ENCODE results near the gene PIAS4. TPM values are rescaled to one million over a fixed set of nuclear protein-coding genes. Genes with fewer than 3 reads are reported as not detected.

PIAS4 gene, protein sequence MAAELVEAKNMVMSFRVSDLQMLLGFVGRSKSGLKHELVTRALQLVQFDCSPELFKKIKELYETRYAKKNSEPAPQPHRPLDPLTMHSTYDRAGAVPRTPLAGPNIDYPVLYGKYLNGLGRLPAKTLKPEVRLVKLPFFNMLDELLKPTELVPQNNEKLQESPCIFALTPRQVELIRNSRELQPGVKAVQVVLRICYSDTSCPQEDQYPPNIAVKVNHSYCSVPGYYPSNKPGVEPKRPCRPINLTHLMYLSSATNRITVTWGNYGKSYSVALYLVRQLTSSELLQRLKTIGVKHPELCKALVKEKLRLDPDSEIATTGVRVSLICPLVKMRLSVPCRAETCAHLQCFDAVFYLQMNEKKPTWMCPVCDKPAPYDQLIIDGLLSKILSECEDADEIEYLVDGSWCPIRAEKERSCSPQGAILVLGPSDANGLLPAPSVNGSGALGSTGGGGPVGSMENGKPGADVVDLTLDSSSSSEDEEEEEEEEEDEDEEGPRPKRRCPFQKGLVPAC
- total RNA-seq, result 18.7 and 19.7 TPM in 2 replicates

DNA sequence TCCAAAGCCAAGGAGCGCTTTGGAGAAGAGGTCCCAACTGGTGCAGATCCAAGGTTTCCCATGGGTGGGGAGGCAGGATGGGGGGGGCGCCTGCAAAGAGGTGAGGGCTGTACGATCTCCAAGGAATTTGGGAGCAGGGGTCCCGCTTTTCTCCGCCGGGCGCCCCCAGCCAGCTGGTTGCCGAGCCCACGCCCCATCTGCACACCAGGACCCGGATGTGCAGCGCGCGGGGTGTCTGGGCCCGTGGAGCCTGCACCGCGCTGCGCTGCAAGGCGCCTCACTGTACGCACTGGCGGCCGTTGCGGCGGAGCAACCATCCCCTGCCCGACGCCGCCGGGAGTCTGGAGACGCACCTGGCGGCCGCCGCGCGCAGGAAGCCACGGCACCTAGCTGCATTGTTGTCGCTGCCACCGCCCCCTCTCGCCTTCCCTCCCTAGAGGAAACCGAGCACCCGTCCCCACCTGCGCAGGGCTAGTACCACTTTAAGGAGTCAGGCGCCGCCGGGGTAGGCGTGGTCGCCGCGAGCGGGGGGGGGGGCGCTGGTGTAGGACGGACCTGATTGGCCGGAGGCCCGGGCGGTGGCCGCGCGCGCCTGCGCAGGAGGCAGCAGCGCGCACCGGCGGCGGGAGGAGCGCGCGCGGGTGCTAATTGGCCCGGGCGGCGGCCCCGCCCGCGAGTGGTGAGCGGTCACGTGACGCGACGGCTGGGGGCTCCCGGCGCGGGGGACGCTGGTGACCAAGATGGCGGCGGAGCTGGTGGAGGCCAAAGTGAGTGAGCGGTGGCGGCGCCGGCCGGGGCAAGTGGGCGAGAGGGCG is at the start of gene PIAS4:
TSS of gene PIAS4 (plus strand) at position 716 of the 815 bp plus-strand sequence. CDS start at position 741, 25 bp downstream.

DNA sequence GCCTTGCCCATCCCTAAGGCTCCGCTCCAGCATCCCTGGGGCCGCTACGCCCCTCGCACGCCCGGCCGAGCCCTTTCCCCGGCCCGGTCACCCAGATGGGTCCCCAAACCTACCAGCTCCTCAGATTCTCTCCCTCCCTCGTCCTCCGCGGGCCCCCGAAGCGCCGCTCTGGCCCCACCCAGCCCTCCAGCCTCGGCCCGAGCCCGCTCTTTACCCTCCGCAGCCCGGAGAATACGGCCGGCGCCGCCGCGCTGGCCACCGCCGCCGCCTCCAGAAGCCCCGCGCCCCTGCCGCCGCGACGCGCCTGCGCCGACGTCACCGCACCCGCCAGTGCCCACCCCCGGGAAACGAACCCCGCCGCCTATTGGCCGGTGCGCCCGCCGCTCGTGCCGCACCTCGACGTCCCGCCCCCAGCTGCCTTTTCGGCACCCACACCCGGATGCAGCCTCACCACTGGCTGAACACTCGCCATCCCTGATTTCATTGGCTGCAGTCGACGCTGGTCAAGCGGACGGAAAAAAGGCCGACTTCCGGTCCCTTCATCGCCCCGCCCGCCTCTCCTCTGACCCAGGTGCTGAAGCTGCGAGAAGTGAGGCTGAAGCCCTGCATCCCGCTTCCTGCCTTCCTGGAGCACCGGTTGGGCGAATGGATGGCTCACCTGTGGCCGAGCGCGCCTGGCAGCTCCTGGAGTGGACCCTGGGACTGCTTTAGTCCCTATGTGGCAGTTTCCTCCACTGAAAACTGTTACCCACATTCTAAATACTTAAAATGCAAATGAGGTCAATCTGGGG is 36.5 kb upstream of the PIAS4 start, which contains the start of gene DAPK3:
TSS of gene DAPK3 (minus strand) at position 292 of the 791 bp plus-strand sequence. CDS start 1,364 bp downstream, outside the sequence.

DNA sequence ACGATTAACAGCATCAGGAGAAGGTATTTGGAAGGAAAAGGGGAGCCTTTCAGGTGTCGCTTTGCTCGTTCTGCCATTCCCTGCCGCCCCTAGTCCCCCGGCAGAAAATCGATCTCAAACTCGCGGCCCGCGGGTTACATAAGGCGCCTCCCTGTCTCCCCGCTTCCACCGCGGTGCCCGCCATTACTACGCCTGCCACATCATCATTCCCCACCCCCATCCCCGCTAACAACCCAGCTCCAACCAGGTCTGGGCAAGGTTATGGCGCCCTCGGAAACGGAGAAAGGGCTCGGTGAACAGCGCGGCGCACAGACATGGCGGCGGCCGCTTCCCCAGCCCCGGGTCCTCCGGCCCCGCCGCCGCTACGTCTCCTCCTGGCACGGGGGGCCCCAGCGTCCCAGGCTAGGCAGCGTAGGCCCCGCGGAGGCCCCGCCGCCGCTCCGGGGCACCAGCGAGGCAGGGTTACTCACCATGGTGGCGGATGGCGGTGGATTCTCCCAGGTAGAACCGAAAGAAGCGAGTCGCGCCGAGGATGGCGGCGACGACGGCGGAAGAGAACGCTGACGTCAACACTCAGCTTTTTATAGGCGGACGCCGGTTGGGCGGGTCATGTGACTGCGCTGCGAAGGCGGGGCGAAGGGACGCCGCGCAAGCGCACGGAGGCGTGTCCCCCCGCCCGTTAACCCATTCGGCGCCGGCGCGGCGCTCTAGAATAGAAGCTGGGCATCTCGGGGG is 22.5 kb upstream of the PIAS4 start, which contains the start of gene EEF2:
TSS of gene EEF2 (minus strand) at position 556 of the 735 bp plus-strand sequence. CDS start at position 473, 83 bp downstream.

DNA sequence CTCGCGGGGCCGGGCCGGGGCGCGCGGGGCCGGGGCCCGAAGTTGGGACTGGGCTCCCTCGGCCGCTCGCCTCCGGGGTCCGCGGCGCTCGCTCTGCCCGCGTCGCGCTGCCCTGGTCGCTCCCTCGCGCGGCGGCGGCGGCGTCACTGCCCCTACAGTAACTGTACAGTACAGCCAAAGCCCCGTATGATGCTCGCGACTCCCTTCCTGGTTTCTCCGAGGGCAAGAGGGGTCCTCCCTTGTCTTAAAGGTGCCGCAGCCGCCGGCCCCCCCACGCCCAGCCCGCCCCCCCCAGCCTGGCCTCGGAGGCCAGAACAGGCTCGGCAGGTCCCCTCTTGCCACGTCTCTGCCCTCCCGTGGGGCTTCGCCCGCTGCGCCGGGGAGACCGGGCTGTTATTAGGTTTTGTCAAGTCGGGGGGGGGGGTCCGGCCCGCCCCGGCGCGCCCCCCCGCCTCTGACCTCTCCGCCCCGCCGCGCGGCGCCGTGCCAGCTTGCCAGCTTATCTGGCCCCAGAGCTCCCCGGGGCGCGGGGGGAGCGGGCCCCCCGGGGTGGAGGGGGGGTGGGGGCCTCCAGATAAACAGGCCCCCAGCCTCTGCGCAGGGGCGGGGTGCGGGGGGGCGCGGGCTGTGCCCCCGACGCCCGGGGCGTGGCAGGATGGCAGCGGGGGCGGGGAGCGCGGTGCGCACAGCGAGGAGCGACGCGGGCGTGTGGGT is 59.3 kb downstream of the PIAS4 start, which contains the start of gene ZBTB7A:
TSS of gene ZBTB7A (minus strand) at position 218 of the 714 bp plus-strand sequence. CDS start 11,667 bp downstream, outside the sequence.

Other genes with a start within 250 kb of the PIAS4 start
- gene APBA3, start 246.0 kb upstream of the PIAS4 start, total RNA-seq, result 15.5 and 16.0 TPM in 2 replicates
- 56.5 and 77.3 TPM in 2 replicates for gene MRPL54, start 245.1 kb upstream of the PIAS4 start, total RNA-seq
- not detected in 2 replicates for gene RAX2, start 235.5 kb upstream of the PIAS4 start, total RNA-seq
- not detected in 2 replicates for gene MATK, start 221.4 kb upstream of the PIAS4 start, total RNA-seq
- gene ZFR2, start 138.7 kb upstream of the PIAS4 start, total RNA-seq, result not detected in 2 replicates
- not detected in 2 replicates for gene ATCAY, start 127.1 kb upstream of the PIAS4 start, total RNA-seq
- not detected in 2 replicates for gene NMRK2, start 74.7 kb upstream of the PIAS4 start, total RNA-seq
- gene DAPK3, start 36.6 kb upstream of the PIAS4 start, total RNA-seq, result 47.8 and 74.7 TPM in 2 replicates
- 1,979 and 2,783 TPM in 2 replicates for gene EEF2, start 22.3 kb upstream of the PIAS4 start, total RNA-seq
- gene ZBTB7A, start 59.2 kb downstream of the PIAS4 start, total RNA-seq, result 44.2 and 59.7 TPM in 2 replicates
- 125 and 150 TPM in 2 replicates for gene MAP2K2, start 116.4 kb downstream of the PIAS4 start, total RNA-seq
- gene CREB3L3, start 145.9 kb downstream of the PIAS4 start, total RNA-seq, result not detected in 2 replicates
- 26.9 and 35.0 TPM in 2 replicates for gene SIRT6, start 174.8 kb downstream of the PIAS4 start, total RNA-seq
- 0.16 and 0.57 TPM in 2 replicates for gene ANKRD24, start 175.0 kb downstream of the PIAS4 start, total RNA-seq
- gene EBI3, start 221.8 kb downstream of the PIAS4 start, total RNA-seq, result 0.23 TPM in 1 of 2 replicates, not detected in the other
- 24.7 and 34.5 TPM in 2 replicates for gene YJU2, start 239.3 kb downstream of the PIAS4 start, total RNA-seq

Measured in hair follicular keratinocyte (primary cell).